CD4-positive, alpha-beta memory T cell (primary cell): ENCODE measurements around the gene TNIP2. TPM values are rescaled to one million over a fixed set of nuclear protein-coding genes. Genes with fewer than 3 reads are reported as not detected.
"Not testable (repeated sequence)": the region's sequence is repeated elsewhere in the genome, so short reads cannot be mapped to it uniquely, and the experiment has no call there.

ENCODE experiments used
- CTCF ChIA-PET: fragments of 350-600 bp; sonication (Branson Sonifier 250); formaldehyde crosslinking; loops from one replicate; lab custom pipeline; 2021; ENCODE audit warnings: inconsistent platforms; ENCODE audit not compliant: partially characterized antibody; lab: Charles Lee
- POLR2A ChIA-PET: fragments of 350-600 bp; sonication (Branson Sonifier 250); formaldehyde crosslinking; loops from one replicate; lab custom pipeline; 2021; ENCODE audit not compliant: partially characterized antibody; lab: Charles Lee
- DNase-seq, 5 donors: peaks; one replicate each; pipeline versions ENCODE4 v3.0.0 to v3.0.0-alpha.2; 2020 to 2022; ENCODE audit warnings: mixed read lengths in 1 of 5
- H3K27ac ChIP-seq: one replicate; pipeline ENCODE4 v1.7.0; 2013; ENCODE audit warnings: low read depth, low read length
- H3K27me3 ChIP-seq: 2 replicates; pipeline ENCODE4 v1.7.0; 2013; ENCODE audit warnings: mild to moderate bottlenecking, low read length, moderate library complexity; ENCODE audit not compliant: insufficient read depth
- H3K36me3 ChIP-seq: 2 replicates; pipeline ENCODE4 v1.7.0; 2013; ENCODE audit warnings: mild to moderate bottlenecking, low read length, moderate library complexity; ENCODE audit not compliant: insufficient read depth
- H3K4me1 ChIP-seq: 2 replicates; pipeline ENCODE4 v1.7.0; 2013; ENCODE audit warnings: mild to moderate bottlenecking, low read length, moderate library complexity; ENCODE audit not compliant: insufficient read depth
- H3K4me3 ChIP-seq, 2 donors: one replicate each; pipeline ENCODE4 v1.7.0; 2013; ENCODE audit warnings: low read length in 2 of 2, mild to moderate bottlenecking in 1 of 2
- H3K9me3 ChIP-seq, 2 donors: one replicate each; pipeline ENCODE4 v1.7.0; 2013; ENCODE audit warnings: low read length in 2 of 2, control low read depth in 1 of 2; ENCODE audit not compliant: control insufficient read depth in 1 of 2
- H3K27ac Mint-ChIP-seq, 7 donors: one replicate each; pipeline ENCODE4 v1.8.0; 2020 to 2021; ENCODE audit warnings: mixed read lengths in 7 of 7, mild to moderate bottlenecking in 6 of 7, inconsistent platforms in 3 of 7, moderate library complexity in 3 of 7
- H3K27me3 Mint-ChIP-seq, 2 donors: one replicate each; pipeline ENCODE4 v1.8.0; 2020 to 2021; ENCODE audit warnings: mixed read lengths in 2 of 2
- H3K36me3 Mint-ChIP-seq, 2 donors: one replicate each; pipeline ENCODE4 v1.8.0; 2020 to 2021; ENCODE audit warnings: mixed read lengths in 2 of 2, inconsistent platforms in 1 of 2, mild to moderate bottlenecking in 1 of 2
- H3K4me1 Mint-ChIP-seq, 4 donors: one replicate each; pipeline ENCODE4 v1.8.0; 2020 to 2021; ENCODE audit warnings: mixed read lengths in 4 of 4, mild to moderate bottlenecking in 1 of 4
- H3K4me3 Mint-ChIP-seq, 8 donors: one replicate each; pipeline ENCODE4 v1.8.0; 2020 to 2021; ENCODE audit warnings: mixed read lengths in 8 of 8, mild to moderate bottlenecking in 7 of 8, moderate library complexity in 6 of 8, inconsistent platforms in 3 of 8
- H3K9me3 Mint-ChIP-seq, 8 donors: one replicate each; pipeline ENCODE4 v1.8.0; 2020 to 2021; ENCODE audit warnings: mixed read lengths in 8 of 8, mild to moderate bottlenecking in 5 of 8, inconsistent platforms in 3 of 8, moderate library complexity in 1 of 8
- intact Hi-C: fragments of 100-400 bp; cut with micrococcal nuclease; formaldehyde crosslinking; loops from one replicate; pipeline ENCODE4 v1.15.1; 2023
- polyA plus RNA-seq, 2 donors: library from polyadenylated mRNA; unstranded; fragments of 300-500 nt; fragmentation: Illumina TruSeq; gene quantifications; one replicate each; pipeline ENCODE4 v1.2.3, GENCODE V29; 2021
- total RNA-seq, 2 experiments: library from RNA; stranded (reverse); gene quantifications; one replicate each; pipeline ENCODE4 v1.2.3, GENCODE V29; 2021

The TNIP2 gene
- total and polyA plus RNA-seq, 4 experiments from 2014 or later, result 45.8 to 50.5 (median 49.2) TPM

DNA sequence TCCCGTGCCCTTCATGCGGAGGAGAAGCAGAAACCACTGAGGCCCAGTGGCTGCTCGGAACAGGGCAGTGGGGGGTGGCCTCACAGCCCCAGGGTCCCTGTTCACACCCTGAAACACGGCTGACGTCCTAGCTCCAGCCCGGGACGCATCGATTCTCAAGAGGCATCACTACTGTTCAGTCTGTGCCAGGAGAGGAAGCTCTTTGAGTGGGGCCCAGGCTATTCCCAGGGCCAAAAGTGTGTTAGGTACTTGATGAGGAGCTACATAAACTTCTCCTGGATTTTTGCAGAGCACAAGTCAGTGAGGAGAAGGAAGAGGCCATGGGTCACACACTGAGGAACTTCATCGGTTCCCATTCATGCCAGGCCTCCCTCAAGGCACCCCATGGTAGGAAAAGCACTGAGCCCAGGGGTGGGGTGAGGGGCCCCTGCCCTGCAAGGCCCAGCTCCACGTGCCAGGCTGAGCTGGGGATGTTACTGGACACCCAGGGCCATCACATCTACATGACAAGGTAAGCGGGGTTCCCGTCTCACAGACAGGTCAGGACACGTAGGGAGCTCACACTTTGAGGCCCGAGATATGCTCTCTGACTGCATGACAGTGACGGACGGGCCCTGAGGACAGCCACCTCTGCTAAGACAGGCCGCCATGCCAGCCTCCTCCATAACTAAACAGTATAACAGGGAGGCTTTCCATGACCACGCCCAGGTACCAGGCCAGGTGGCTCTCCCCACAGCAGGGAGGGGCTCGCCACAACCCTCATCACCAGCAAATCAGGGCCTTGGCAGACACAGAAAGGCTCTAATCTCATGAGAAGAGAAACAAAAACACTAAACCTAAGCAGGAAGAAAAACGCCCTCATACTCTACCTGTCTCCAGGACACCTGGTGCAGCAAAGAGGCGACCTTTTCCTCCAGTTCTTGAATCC, 12.4 kb downstream of the TNIP2 start:
- Mint-ChIP-seq H3K27me3 (no peaks in the 10 kb centered on the region), H3K27ac (peak overlapping the region; percentile 64 to 98 (median 97)), H3K36me3 (peaks cover 41 to 66% of the 10 kb centered on the region in 2 donors), H3K4me3 (no peak overlapping the region), H3K4me1 (peaks cover 21 to 41% (median 27%) of the 10 kb centered on the region in 4 donors), H3K9me3 (no peaks in the 10 kb centered on the region)
- peak overlapping the region; percentile 85 for H3K27ac ChIP-seq
- no peaks in the 10 kb centered on the region for H3K9me3 ChIP-seq
- CTCF ChIA-PET, result interaction anchor here (0.6 to 0.8 kb wide), 2 partner anchors 11 to 223 kb away, joined by 3 read pairs; no protein-coding TSS in a partner anchor
- POLR2A ChIA-PET, result no interaction called here
- no peaks in the 10 kb centered on the region for H3K27me3 ChIP-seq
- intact Hi-C loops, result no loop called here
- no peak for DNase-seq
- peaks cover 42% of the 10 kb centered on the region for H3K36me3 ChIP-seq
- H3K4me1 ChIP-seq, result peaks cover 27% of the 10 kb centered on the region
- no peak overlapping the region for H3K4me3 ChIP-seq

DNA sequence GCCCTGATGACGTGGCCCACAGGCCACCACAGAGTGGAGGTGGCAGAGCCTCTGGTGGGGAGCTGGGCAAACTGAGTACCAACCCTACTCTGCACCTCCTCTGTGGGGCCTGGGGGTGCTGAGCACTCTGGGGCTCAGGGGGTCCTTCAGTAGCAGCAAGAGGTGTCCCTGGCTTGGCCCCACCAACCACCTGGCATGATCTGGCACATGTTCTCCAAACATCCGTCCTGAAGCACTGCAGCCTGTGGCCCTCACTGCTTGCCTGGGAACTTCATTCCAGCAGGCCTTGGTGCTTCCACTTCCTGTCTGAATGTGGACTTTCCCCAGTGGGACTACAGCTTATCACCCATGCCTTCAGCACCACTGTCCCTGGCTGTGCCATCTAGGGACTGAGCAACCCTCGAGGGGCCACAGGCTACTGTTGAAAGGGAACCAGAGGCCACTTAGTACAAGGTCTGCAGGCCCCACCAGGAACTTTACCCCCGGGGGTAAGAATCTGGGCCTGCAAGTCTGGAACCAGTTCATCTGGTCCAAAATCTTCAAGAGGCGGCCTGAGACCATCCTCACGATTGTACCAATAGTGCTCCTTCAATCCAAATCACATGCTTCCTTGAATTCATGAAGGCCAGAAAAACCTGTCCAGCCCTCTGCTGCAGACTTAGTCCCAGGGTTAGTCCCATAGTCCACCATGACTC, 13.2 kb downstream of the TNIP2 start:
- Mint-ChIP-seq H3K27me3 (no peaks in the 10 kb centered on the region), H3K27ac (peak overlapping the region in 4 of 7 donors; percentile 64 to 97 (median 76)), H3K4me1 (peaks cover 24 to 45% (median 27%) of the 10 kb centered on the region in 4 donors), H3K4me3 (no peak overlapping the region), H3K36me3 (peaks cover 47 to 71% of the 10 kb centered on the region in 2 donors), H3K9me3 (peaks cover 0 to 3% (median 0%) of the 10 kb centered on the region in 8 donors)
- no peak overlapping the region for H3K4me3 ChIP-seq
- ChIA-PET CTCF (interaction anchor here (0.8 kb wide), 1 partner anchor 10 kb away, joined by 3 read pairs; no protein-coding TSS in a partner anchor), POLR2A (no interaction called here)
- no peak for DNase-seq
- no peak overlapping the region for H3K27ac ChIP-seq
- peaks cover 25% of the 10 kb centered on the region for H3K4me1 ChIP-seq
- no peaks in the 10 kb centered on the region for H3K27me3 ChIP-seq
- H3K9me3 ChIP-seq, result no peaks in the 10 kb centered on the region
- H3K36me3 ChIP-seq, result peaks cover 42% of the 10 kb centered on the region
- intact Hi-C loops, result no loop called here

DNA sequence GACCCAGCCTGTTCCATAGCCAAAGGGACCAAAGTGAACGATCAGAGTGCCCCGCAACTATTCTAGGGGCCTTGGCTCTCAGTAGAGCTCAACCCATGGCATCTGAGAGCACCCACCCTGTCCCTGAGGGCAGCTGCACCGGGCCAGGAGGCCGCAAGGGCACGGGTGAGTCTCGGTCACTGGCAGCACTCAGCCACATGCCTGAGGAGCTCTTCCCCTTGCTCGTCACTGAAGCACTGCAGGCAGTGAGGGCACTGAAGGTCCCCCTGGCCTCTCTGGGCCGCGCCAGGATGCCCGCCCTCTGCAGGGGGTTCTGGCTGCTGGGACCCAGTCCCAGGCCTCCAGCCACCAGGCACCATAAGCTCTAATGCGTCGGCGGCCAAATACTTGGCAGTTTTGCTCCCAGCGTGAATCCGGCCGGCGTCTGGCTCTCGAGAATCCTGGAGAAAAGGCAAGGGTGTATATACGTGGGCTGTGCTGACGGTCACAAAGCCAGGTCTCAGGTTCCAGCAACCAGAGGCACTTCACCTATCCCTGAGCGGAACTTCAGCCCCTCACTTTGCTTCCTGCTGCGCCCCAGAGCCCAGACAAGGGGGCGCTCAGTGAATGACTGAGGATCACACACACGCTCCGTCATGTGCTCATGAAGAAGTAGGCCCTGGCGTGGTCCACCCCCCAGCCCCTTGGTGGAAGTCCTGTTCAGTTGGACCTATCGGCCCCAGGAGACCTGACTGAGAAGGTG, 13.9 kb downstream of the TNIP2 start:
- intact Hi-C loops, result no loop called here
- H3K36me3 Mint-ChIP-seq, result peaks cover 41 to 64% of the 10 kb centered on the region in 2 donors
- POLR2A ChIA-PET, result no interaction called here

DNA sequence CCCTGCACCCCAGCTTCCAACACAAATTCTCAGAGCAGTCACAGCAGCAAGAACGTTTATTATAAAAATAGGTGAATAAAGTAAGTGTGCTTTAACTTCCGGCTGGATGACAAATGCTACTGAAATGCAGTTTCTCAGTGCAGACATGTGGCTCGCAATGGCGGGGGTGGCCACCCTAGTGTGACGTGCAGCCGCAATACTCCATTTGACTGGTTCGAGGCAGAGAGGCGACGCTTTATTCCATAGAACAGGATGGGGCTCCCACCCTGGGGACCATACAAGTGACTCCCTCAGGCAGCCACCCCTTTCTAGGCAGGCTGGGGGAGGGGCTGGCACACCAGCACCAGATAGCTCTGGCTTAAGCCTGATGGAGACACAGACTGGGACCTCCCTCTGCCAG, 14.5 kb downstream of the TNIP2 start:
- Histone ChIP-seq H3K27me3 (no peaks in the 10 kb centered on the region), H3K36me3 (peaks cover 30% of the 10 kb centered on the region), H3K4me3 (no peak overlapping the region), H3K27ac (no peak overlapping the region), H3K9me3 (peaks cover 0 to 2% of the 10 kb centered on the region in 2 donors), H3K4me1 (peaks cover 12% of the 10 kb centered on the region)
- Mint-ChIP-seq H3K36me3 (peaks cover 40 to 64% of the 10 kb centered on the region in 2 donors), H3K4me3 (no peak overlapping the region), H3K27ac (peak overlapping the region in 6 of 7 donors; percentile 47 to 73 (median 63)), H3K9me3 (peaks cover 0 to 6% (median 2%) of the 10 kb centered on the region in 8 donors), H3K4me1 (peaks cover 13 to 32% (median 14%) of the 10 kb centered on the region in 4 donors), H3K27me3 (no peaks in the 10 kb centered on the region)
- no peak for DNase-seq
- POLR2A ChIA-PET, result no interaction called here
- intact Hi-C loops, result no loop called here
- CTCF ChIA-PET, result no interaction called here

More for the DNA sequence above, 13.9 kb downstream of the TNIP2 start:
- no peaks in the 10 kb centered on the region for H3K27me3 Mint-ChIP-seq
- CTCF ChIA-PET, result no interaction called here
- H3K4me3 Mint-ChIP-seq, result no peak overlapping the region
- no peaks in the 10 kb centered on the region for H3K9me3 ChIP-seq
- no peak overlapping the region for H3K4me3 ChIP-seq
- DNase-seq, result no peak
- H3K36me3 ChIP-seq, result peaks cover 36% of the 10 kb centered on the region
- H3K4me1 ChIP-seq, result peaks cover 18% of the 10 kb centered on the region
- H3K27ac ChIP-seq, result no peak overlapping the region
- peaks cover 18 to 38% (median 20%) of the 10 kb centered on the region in 4 donors for H3K4me1 Mint-ChIP-seq
- H3K27me3 ChIP-seq, result no peaks in the 10 kb centered on the region
- peak overlapping the region in 4 of 7 donors; percentile 18 to 97 (median 42) for H3K27ac Mint-ChIP-seq
- peaks cover 0 to 3% (median 0%) of the 10 kb centered on the region in 8 donors for H3K9me3 Mint-ChIP-seq

DNA sequence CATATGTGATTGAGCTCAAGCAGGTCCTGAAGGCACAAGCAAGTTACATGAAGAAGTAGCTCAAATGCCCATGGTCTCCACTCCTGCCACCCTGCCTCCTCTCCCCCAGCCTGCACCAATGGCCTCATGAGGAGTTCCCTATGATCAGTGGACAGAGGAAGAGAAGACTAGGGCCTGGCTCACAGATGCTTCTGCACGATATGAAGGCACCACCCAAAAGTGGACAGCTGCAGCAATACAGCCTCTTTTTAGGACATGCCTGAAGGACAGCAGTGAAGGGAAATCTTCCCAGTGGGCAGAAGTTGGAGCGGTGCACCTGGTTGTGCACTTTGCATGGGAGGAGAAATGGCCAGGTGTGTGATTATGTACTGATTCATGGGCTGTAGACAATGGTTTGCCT, 17.8 kb downstream of the TNIP2 start:
- Mint-ChIP-seq H3K9me3 (peaks cover 0 to 24% (median 14%) of the 10 kb centered on the region in 8 donors), H3K27ac (peak overlapping the region in 2 of 7 donors; percentile 13 to 38), H3K36me3 (peaks cover 29 to 43% of the 10 kb centered on the region in 2 donors)
- DNase-seq, CTCF ChIA-PET, intact Hi-C loops, H3K9me3 ChIP-seq, H3K27me3 ChIP-seq, H3K4me3 Mint-ChIP-seq, H3K27ac ChIP-seq, H3K4me1 ChIP-seq, H3K27me3 Mint-ChIP-seq, POLR2A ChIA-PET, H3K4me1 Mint-ChIP-seq, H3K4me3 ChIP-seq: not testable (repeated sequence)
- H3K36me3 ChIP-seq, result peaks cover 14% of the 10 kb centered on the region

DNA sequence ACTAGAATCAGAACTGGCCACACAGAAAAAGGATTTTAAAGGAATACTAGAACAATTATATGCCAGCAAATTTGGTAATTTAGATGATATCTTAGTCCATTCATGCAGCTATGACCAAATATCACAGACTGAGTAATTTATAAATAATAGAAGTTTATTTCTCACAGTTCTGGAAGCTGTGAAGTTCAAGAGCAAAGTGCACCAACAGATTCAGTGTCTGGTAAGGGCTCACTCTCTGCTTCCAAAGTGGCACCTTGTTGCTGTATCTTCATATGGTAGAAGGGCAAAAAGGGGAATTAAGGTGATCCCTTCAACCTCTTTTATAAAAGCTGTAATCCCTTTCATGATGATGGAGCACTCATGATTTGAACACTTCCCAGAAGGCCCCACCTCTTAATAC, 20.3 kb downstream of the TNIP2 start:
- POLR2A ChIA-PET, result interaction anchor here (0.6 to 1.3 kb wide), 2 partner anchors 10 to 12 kb away, joined by 3 read pairs; no protein-coding TSS in a partner anchor
- H3K4me1 Mint-ChIP-seq, result peaks cover 0 to 5% (median 3%) of the 10 kb centered on the region in 4 donors
- Histone ChIP-seq H3K4me3 (no peak overlapping the region), H3K9me3 (peaks cover 0 to 4% of the 10 kb centered on the region in 2 donors), H3K27ac (no peak overlapping the region), H3K27me3 (no peaks in the 10 kb centered on the region), H3K36me3 (peaks cover 22% of the 10 kb centered on the region), H3K4me1 (no peaks in the 10 kb centered on the region)
- H3K36me3 Mint-ChIP-seq, result peaks cover 36 to 41% of the 10 kb centered on the region in 2 donors
- no peak overlapping the region for H3K4me3 Mint-ChIP-seq
- peaks cover 0 to 24% (median 14%) of the 10 kb centered on the region in 8 donors for H3K9me3 Mint-ChIP-seq
- DNase-seq, result no peak
- no peak overlapping the region for H3K27ac Mint-ChIP-seq
- intact Hi-C loops, result no loop called here
- CTCF ChIA-PET, result no interaction called here
- no peaks in the 10 kb centered on the region for H3K27me3 Mint-ChIP-seq
